Stimulated activated naive B cell treated with anti-CD40 and anti-IgM and Interleukin-4, amounts not matched to agents 10 μg/mL and 1 μg/mL and 100 μg/mL, for 72 hours (primary cell): ENCODE data around the gene ISOC1.
A peak's percentile ranks its signal among the peaks of the same experiment; 100 is the strongest.

Source experiments
- ATAC-seq, 2 donors: fragments of 150-1000 bp; cut with Tn5 transposase; replicated peaks; 2 replicates each; pipeline ENCODE4 v1.10.0; 2021; ENCODE audit warnings: moderate library complexity in 1 of 2
- DNase-seq: peaks from one replicate; pipeline ENCODE4 v3.0.0; 2021
- H3K27ac Mint-ChIP-seq: one replicate; pipeline ENCODE4 v1.8.0; 2022; ENCODE audit warnings: mild to moderate bottlenecking, mixed read lengths
- H3K27me3 Mint-ChIP-seq, 2 donors: one replicate each; pipeline ENCODE4 v1.8.0; 2022; ENCODE audit warnings: mixed read lengths in 2 of 2
- H3K36me3 Mint-ChIP-seq, 2 donors: one replicate each; pipeline ENCODE4 v1.8.0; 2022; ENCODE audit warnings: mixed read lengths in 2 of 2, mild to moderate bottlenecking in 1 of 2
- H3K4me1 Mint-ChIP-seq, 2 donors: one replicate each; pipeline ENCODE4 v1.8.0; 2022; ENCODE audit warnings: mixed read lengths in 2 of 2, mild to moderate bottlenecking in 1 of 2
- H3K4me3 Mint-ChIP-seq, 2 donors: one replicate each; pipeline ENCODE4 v1.8.0; 2022; ENCODE audit warnings: mild to moderate bottlenecking in 2 of 2, mixed read lengths in 2 of 2, moderate library complexity in 1 of 2
- H3K9me3 Mint-ChIP-seq, 2 donors: one replicate each; pipeline ENCODE4 v1.8.0; 2022; ENCODE audit warnings: mixed read lengths in 2 of 2, mild to moderate bottlenecking in 1 of 2

Gene ISOC1

DNA sequence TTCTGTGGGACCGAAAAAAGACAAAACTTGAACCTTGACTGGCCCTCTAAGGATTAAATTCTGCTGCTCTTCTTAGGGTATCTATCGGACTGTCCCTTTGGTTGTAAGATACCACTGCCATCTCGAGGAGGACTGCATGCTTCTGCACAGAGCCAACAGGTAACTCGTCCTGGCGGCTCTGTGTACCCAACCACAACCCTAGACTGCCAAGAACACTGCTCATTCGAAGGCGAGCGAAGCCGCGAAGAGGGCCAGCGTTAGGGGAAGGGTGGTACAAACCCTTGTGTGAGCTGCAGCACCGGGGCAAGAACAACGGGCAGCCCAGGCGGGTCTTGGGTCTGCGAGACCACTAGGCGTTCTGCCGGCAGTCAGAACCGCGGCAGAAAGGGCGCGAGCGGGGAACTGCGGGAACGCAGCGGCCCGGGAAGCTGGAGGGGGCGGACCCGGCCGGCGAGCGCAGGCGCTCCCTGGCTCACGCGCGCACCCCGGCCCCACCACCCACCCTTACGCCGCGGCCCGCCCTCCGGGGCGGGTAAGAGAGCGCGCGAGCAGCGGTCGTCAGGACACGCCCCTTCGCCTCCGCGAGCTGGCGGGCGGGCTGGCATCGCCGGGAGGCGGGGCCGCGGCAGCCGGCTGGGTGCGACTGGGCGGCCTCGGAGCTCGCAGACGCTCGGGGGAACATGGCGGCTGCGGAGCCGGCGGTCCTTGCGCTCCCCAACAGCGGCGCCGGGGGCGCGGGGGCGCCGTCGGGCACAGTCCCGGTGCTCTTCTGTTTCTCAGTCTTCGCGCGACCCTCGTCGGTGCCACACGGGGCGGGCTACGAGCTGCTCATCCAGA, at the start of gene ISOC1:
ISOC1 (plus strand) TSS at position 663 of the 837 bp plus-strand sequence; CDS start at position 681, 18 bp downstream.
- Mint-ChIP-seq H3K27ac (peak within 1 kb of the TSS; percentile 60), H3K9me3 (no peaks in the 10 kb centered on the region), H3K36me3 (peaks cover 0 to 5% of the 10 kb centered on the region in 2 donors), H3K4me3 (peak within 1 kb of the TSS; percentile 86 to 90), H3K27me3 (peaks cover 9 to 18% of the 10 kb centered on the region in 2 donors), H3K4me1 (peaks cover 15 to 24% of the 10 kb centered on the region in 2 donors)
- DNase-seq (peak; percentile 89), ATAC-seq (peak; percentile 92)

DNA sequence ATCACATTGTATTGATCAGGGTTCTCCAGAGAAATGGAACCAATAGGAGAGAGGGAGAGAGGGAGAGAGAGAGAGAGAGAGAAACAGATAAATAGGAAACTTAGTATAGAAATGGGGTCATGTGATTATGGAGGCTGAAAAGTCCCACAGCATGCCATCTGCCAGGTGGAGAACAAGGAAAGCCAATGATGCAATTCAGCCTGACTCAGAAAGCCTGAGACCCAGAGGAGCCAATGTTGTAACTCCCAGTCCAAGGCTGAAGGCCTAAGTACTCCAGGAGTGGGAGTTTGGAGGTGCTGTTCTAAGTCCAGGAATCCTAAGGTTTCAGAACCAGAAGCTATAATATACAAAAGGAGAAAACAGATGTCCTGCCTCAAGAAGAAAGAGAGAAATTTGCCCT, 48.4 kb upstream of the ISOC1 start:
- Mint-ChIP-seq H3K4me1 (no peaks in the 10 kb centered on the region), H3K4me3 (no peak overlapping the region), H3K9me3 (peaks cover 8 to 14% of the 10 kb centered on the region in 2 donors), H3K27me3 (no peaks in the 10 kb centered on the region), H3K27ac (no peak overlapping the region), H3K36me3 (peaks cover 0 to 2% of the 10 kb centered on the region in 2 donors)
- ATAC-seq (no peak), DNase-seq (no peak)

DNA sequence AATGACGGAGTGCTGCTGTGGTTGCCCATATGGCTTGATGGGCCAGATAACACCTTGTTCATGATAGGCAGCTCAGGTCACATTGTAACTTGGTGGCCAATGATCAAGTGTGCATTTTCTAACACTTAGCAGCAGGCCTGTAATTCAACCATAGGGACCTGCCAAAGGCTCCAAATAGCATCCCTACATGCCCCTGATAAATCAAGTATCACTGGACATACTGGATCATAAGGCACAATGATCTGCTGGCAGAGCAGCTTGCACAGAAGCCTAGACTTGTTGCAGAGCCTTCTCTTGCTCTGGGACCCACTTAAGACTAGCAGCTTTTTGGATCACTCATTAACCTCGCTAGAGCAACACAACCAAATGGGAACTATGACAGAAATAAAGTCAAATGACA, 46.0 kb upstream of the ISOC1 start:
- Mint-ChIP-seq H3K4me3 (no peak overlapping the region), H3K27ac (no peak overlapping the region), H3K27me3 (no peaks in the 10 kb centered on the region), H3K9me3 (peaks cover 8 to 12% of the 10 kb centered on the region in 2 donors), H3K36me3 (peaks cover 0 to 2% of the 10 kb centered on the region in 2 donors), H3K4me1 (no peaks in the 10 kb centered on the region)
- DNase-seq = no peak
- ATAC-seq = no peak

DNA sequence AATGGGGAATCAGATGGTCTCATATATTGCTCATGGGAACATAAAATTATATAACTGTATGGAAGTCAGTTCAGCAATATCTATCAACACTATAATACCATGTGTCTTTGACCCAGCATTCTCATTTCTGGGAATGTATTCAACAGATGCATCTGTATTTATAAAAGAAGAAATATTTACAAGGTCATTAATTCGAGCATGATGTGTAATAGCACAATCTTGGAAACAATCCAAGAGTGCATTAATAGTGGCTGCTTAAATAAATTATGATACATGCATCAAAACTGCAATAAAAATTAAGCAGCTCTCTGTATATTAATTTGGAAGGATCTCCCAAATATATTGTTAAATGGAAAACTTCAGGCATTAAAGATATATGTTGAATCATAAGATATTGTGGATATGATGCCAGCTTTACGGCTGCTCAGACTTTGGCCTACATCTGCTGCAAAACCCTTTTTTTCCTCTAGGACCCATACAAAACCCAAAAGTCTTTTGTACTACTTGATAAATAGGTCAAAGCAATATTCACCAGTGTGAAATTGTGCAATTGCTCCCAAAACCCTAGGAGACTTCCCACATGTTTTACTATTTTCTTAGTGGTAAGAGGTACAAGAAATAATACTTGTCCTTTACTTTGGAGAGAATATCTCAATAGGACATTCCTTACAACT, 45.3 kb upstream of the ISOC1 start:
- Mint-ChIP-seq H3K27ac (no peak overlapping the region), H3K4me3 (no peak overlapping the region)

DNA sequence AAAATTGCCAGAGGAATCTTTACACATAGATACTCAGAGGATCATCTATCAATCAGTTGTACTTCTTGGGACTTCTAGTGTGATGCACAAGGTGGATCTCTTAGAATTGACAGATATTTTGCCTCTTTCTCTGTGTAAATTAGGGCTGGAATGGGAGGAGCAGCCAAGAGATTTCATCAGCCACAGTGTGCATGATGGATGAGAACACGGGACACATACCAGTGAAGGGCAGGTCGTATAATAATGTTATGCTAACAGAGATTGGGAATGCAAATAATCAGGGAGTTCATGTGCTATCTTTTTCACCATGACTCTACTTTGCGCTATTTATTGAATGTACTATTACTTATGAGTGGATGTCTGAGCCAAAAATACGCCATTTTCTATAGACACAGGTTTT, 43.3 kb upstream of the ISOC1 start:
- ATAC-seq (no peak), DNase-seq (no peak)
- H3K9me3 Mint-ChIP-seq = peaks cover 2% of the 10 kb centered on the region in 2 donors
- H3K4me1 Mint-ChIP-seq = no peaks in the 10 kb centered on the region
- H3K27me3 Mint-ChIP-seq = no peaks in the 10 kb centered on the region
- no peak overlapping the region for H3K4me3 Mint-ChIP-seq
- H3K36me3 Mint-ChIP-seq = no peaks in the 10 kb centered on the region
- no peak overlapping the region for H3K27ac Mint-ChIP-seq

More for the DNA sequence above, 45.3 kb upstream of the ISOC1 start:
- Mint-ChIP-seq H3K36me3 (peaks cover 0 to 2% of the 10 kb centered on the region in 2 donors), H3K27me3 (no peaks in the 10 kb centered on the region), H3K4me1 (no peaks in the 10 kb centered on the region), H3K9me3 (peaks cover 6 to 10% of the 10 kb centered on the region in 2 donors)
- DNase-seq (no peak), ATAC-seq (no peak)

DNA sequence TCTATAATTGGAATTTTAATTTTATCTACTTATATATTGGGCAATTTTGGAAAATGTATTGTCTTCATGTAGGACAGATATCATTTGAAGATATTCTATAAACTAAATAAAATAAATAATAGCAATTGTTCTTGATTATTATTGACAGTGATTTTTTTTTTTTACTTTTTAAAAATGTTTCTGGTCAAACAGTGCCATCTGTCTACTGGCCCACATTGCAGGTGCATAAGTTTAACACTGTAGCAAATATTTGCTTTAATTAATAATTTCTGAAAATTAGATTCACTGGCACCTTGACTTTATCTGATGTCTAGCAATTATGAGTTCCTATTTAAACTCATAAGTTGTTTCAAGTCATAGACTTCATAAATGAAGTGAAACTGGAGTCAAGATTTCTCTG, 41.1 kb upstream of the ISOC1 start:
- Mint-ChIP-seq H3K36me3 (no peaks in the 10 kb centered on the region), H3K27me3 (no peaks in the 10 kb centered on the region), H3K9me3 (peaks cover 4 to 11% of the 10 kb centered on the region in 2 donors), H3K4me3 (no peak overlapping the region), H3K27ac (no peak overlapping the region), H3K4me1 (no peaks in the 10 kb centered on the region)
- DNase-seq (no peak), ATAC-seq (no peak)

DNA sequence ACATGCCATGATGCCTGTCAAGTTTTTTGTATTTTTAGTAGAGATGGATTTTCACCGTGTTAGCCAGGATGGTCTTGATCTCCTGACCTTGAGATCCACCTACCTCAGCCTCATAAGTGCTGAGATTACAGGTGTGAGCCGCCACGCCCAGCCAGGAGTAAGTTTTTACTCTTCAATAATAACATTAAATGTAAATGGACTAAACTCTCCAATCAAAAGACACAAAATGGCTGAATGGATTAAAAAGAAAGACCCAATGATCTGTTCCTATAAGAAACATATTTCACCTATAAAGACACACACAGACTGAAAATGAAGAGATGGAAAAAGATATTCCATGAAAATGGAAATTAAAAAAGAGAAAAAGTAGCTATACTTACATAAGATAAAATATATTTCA, 37.2 kb upstream of the ISOC1 start:
- no peak overlapping the region for H3K4me3 Mint-ChIP-seq
- H3K36me3 Mint-ChIP-seq = no peaks in the 10 kb centered on the region
- peaks cover 4 to 11% of the 10 kb centered on the region in 2 donors for H3K9me3 Mint-ChIP-seq
- no peaks in the 10 kb centered on the region for H3K4me1 Mint-ChIP-seq
- no peaks in the 10 kb centered on the region for H3K27me3 Mint-ChIP-seq
- ATAC-seq (no peak), DNase-seq (no peak)
- H3K27ac Mint-ChIP-seq = no peak overlapping the region

DNA sequence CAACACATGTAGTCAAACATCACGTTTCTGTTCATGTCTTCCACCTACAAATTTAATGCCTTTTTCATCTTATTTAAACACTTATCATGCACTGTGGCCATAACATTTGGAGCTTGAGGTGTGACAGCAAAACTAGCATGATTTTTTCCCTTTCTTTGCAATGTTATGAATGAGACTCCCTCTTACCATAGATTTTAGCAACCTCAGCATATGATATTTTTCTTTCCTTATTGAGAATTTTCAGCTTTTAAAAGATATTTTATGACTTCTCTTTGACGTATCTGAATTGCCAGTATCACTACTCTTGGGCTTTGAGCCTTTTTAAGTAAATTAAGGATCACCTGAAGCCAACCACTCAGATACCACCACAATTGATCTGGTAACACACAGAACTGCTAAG, 32.7 kb upstream of the ISOC1 start:
- DNase-seq (no peak), ATAC-seq (no peak)
- Mint-ChIP-seq H3K4me3 (no peak overlapping the region), H3K27ac (no peak overlapping the region), H3K9me3 (peaks cover 3% of the 10 kb centered on the region in 2 donors), H3K4me1 (no peaks in the 10 kb centered on the region), H3K27me3 (peaks cover 0 to 4% of the 10 kb centered on the region in 2 donors), H3K36me3 (no peaks in the 10 kb centered on the region)

DNA sequence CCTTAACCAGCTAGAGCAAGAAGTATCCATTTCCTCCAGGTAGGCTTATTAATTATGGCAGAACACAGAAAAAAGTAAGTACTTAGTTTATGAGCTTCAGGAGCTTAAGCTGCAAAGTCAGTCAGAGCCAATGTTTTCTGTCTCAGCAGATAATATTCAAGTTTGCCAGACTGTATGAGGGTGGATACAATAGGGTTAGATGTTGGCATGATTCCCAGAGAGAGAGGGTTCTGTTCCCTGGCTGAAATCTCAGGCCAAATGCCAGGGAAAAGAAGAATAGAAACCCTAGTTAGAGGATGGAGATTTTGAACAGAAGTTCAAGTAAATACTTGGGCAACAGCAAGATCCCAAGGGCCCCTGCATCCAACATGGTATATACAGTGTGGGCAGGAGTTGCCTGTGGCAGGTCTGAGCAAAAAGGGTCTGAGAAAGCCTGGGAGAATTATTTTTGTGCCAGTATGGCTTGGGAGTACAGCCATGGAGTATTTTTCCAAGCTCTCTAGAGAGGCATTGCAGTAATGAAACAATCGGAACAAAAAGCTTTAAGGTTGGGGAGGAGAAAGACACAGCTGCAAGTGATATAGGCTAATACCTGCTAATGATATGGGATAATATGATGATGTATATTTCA, 31.0 kb upstream of the ISOC1 start:
- Mint-ChIP-seq H3K4me1 (no peaks in the 10 kb centered on the region), H3K27me3 (peaks cover 0 to 4% of the 10 kb centered on the region in 2 donors), H3K4me3 (no peak overlapping the region), H3K27ac (no peak overlapping the region), H3K36me3 (no peaks in the 10 kb centered on the region), H3K9me3 (no peaks in the 10 kb centered on the region)
- ATAC-seq = no peak
- DNase-seq = no peak

DNA sequence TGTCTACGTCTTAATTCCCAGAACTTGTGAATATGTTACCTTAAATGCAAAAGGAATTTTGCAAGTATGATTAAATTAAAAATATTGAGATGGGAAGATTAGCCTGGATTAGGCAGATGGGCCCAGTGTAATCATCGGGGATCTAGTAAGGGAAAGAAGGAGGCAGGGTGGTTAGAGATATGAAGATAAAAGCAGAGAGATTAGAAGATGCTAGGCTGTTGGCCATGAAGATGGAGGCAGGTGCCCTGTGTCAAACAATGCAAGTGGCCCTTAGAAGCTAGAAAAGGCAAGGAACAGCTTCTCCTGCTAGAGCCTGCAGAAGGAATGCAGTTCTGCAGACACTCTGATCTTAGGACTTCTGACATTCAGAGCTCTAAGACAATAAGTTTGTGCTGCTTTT, 28.8 kb upstream of the ISOC1 start:
- H3K4me1 Mint-ChIP-seq = no peaks in the 10 kb centered on the region
- peaks cover 4% of the 10 kb centered on the region in 2 donors for H3K27me3 Mint-ChIP-seq
- DNase-seq = no peak
- ATAC-seq = no peak
- H3K4me3 Mint-ChIP-seq = no peak overlapping the region
- no peak overlapping the region for H3K27ac Mint-ChIP-seq
- no peaks in the 10 kb centered on the region for H3K36me3 Mint-ChIP-seq
- no peaks in the 10 kb centered on the region for H3K9me3 Mint-ChIP-seq

DNA sequence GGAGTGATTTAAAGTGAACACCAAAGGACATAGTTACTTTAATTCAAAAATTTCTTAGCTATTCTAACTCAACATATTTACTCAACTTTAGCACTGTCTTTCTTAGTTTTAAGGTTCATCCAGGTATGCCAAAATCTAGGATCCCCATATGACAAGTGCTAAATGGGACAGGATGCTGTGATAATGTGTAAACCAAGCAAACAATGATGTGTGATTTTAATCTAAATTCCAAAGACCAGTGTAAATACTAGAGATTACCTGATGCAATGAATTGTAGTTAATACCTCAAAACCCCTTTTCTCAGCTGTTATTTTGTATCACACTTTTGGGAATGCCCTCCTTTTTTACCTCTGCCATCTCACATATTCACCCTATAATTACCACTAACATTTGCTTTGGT, 26.8 kb upstream of the ISOC1 start:
- H3K36me3 Mint-ChIP-seq = no peaks in the 10 kb centered on the region
- H3K4me3 Mint-ChIP-seq = no peak overlapping the region
- no peaks in the 10 kb centered on the region for H3K4me1 Mint-ChIP-seq
- H3K9me3 Mint-ChIP-seq = no peaks in the 10 kb centered on the region
- ATAC-seq (no peak), DNase-seq (no peak)
- no peak overlapping the region for H3K27ac Mint-ChIP-seq
- peaks cover 4% of the 10 kb centered on the region in 2 donors for H3K27me3 Mint-ChIP-seq

DNA sequence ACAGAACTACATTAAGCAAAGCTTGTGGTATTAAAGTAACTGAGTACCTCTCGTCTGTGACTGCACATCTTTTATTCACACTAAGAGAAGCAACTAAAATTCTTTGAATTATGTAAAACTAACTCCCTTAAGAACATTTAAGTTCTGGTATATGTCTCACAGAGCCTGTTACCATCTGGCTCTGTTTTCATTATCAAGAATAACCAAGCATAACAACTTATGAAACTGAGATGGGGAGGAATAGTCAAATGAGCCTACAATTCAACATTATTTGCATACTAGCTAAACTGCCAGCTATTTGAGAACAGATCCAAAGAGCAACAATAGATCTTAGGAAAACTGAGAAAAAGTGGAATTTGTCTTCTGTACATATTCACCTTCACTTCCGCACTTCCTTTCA, 25.3 kb upstream of the ISOC1 start:
- Mint-ChIP-seq H3K27ac (no peak overlapping the region), H3K36me3 (no peaks in the 10 kb centered on the region), H3K4me1 (no peaks in the 10 kb centered on the region), H3K9me3 (no peaks in the 10 kb centered on the region), H3K4me3 (no peak overlapping the region), H3K27me3 (peaks cover 0 to 16% of the 10 kb centered on the region in 2 donors)
- DNase-seq (no peak), ATAC-seq (no peak)

DNA sequence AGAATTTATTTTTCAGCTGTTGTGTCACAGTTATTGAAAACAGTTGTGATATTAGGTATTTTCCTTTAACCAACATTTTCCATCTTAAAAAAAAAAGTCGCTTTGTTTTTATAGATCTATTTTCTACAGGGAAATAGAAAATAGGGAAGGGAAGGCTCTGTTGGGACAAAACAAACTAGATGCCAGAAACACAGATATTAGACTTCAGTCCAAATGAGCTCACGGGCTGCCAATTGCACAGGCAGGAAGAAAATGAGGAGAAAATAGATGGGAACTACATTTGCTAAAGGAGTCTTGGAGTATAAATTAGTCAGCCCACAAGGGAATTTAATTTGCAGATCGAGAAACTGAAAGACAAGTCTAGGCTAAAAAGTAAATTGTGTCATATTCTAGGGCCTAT, 21.4 kb upstream of the ISOC1 start:
- Mint-ChIP-seq H3K4me1 (no peaks in the 10 kb centered on the region), H3K9me3 (no peaks in the 10 kb centered on the region), H3K4me3 (no peak overlapping the region), H3K36me3 (no peaks in the 10 kb centered on the region), H3K27me3 (peaks cover 0 to 20% of the 10 kb centered on the region in 2 donors), H3K27ac (no peak overlapping the region)
- ATAC-seq (no peak), DNase-seq (no peak)

DNA sequence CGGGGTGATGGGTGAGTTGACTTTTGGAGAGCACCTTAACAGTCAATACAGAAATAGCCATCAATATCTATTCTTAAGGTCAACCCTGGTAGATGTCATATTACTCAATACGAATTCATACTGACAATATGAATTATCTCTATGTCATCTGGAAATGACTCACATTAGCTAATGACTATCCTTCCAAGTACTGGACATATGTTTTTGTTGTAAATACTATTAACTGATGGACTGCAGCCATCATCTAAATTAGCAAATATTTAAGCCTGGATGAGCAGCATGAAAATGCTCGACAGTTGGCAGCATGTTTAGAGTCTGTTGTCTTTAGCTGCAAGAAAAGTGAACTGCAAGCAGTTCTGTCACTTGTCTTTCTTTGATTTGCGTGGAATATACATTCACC, 19.6 kb upstream of the ISOC1 start:
- Mint-ChIP-seq H3K36me3 (no peaks in the 10 kb centered on the region), H3K9me3 (no peaks in the 10 kb centered on the region), H3K4me3 (no peak overlapping the region), H3K27me3 (peaks cover 0 to 16% of the 10 kb centered on the region in 2 donors), H3K27ac (no peak overlapping the region), H3K4me1 (no peaks in the 10 kb centered on the region)
- DNase-seq = no peak
- no peak for ATAC-seq
